ENCODE results near the gene CACNG3. TPM values are rescaled to one million over a fixed set of nuclear protein-coding genes. Genes with fewer than 3 reads are reported as not detected.

Gene CACNG3
- total RNA-seq, 1 experiment from 2014 or later, result not detected

DNA sequence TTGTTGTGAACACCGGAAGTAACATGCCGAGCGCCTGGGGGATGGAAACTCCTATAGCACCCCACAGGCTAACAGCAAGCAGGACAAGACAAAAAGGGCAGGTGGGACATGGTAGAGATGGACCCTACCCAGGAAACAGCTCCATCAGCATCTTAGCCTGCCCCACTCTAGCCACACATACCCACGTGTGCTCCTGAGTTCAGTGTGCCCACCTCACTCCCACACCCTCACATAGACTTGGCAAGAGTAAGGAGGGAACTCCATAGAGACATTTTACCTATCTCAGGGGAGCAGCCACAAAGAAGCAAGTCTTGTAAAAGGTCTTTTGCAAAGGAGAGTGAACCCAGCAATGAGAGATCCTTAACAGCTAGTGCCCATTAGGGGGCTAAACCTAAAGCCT, 37.8 kb upstream of the CACNG3 start:
- H2AFZ ChIP-seq, result no peak overlapping the region
- no peak overlapping the region for H3K4me2 ChIP-seq
- intact Hi-C loops (cut with micrococcal nuclease; ENCODE audit: unreplicated experiment), result no loop called here
- peaks cover 58% of the 10 kb centered on the region for H3K27me3 ChIP-seq (ENCODE audit: insufficient read depth, low read depth)
- no peaks in the 10 kb centered on the region for H3K9me2 ChIP-seq (ENCODE audit: insufficient read depth)
- H3K27ac ChIP-seq, result no peak overlapping the region
- no peaks in the 10 kb centered on the region for H3F3A ChIP-seq (ENCODE audit: insufficient read depth, low read depth)
- ChIA-PET CTCF (no interaction called here), POLR2A (ENCODE audit: unreplicated experiment) (no interaction called here)
- no peaks in the 10 kb centered on the region for H3K36me3 ChIP-seq (ENCODE audit: low read depth)
- TF ChIP-seq, protein P1, sequence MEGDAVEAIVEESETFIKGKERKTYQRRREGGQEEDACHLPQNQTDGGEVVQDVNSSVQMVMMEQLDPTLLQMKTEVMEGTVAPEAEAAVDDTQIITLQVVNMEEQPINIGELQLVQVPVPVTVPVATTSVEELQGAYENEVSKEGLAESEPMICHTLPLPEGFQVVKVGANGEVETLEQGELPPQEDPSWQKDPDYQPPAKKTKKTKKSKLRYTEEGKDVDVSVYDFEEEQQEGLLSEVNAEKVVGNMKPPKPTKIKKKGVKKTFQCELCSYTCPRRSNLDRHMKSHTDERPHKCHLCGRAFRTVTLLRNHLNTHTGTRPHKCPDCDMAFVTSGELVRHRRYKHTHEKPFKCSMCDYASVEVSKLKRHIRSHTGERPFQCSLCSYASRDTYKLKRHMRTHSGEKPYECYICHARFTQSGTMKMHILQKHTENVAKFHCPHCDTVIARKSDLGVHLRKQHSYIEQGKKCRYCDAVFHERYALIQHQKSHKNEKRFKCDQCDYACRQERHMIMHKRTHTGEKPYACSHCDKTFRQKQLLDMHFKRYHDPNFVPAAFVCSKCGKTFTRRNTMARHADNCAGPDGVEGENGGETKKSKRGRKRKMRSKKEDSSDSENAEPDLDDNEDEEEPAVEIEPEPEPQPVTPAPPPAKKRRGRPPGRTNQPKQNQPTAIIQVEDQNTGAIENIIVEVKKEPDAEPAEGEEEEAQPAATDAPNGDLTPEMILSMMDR (conservative IDR thresholded peaks at IDR 0.05), result no peak
- TF ChIP-seq EZH2 (IDR thresholded peaks at IDR 0.05; ENCODE audit: low read depth), result no peak
- no peak overlapping the region for H3K4me3 ChIP-seq
- H3K4me1 ChIP-seq (replicated peaks; ENCODE audit: insufficient read depth), result no peaks in the 10 kb centered on the region
- no peak for DNase-seq
- BruUV-seq (replicated peaks), result no TSS peak
- H4K20me1 ChIP-seq (ENCODE audit: insufficient read depth), result 0 out of 2 replicates have a peak, but pooled peaks cover 4% of the 10 kb centered on the region
- no peaks in the 10 kb centered on the region for H3K79me2 ChIP-seq (ENCODE audit: low read depth)
- no peaks in the 10 kb centered on the region for H3K9me3 ChIP-seq (ENCODE audit: insufficient read depth, low read depth)

DNA sequence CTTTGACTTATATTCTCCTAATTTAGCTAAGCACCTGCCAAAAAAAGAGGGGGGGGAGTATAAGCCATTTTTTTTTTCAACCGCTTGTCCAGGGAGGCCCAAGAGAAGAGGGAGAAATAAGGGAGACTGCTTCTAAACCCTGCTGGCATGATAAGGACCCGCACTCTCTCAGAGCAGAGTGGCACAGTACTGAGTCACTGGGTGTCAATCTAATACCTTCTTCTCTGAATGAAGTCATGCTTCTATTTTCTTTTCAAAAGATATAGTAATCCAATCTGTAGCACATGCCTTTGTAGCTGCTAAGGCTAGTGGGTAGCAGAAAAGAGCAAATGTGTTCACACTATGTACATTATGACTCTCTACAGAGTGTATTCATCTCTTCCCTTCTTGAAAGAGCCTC, 34.9 kb upstream of the CACNG3 start:
- no peak overlapping the region for H3K4me3 ChIP-seq
- no peaks in the 10 kb centered on the region for H3K9me2 ChIP-seq (ENCODE audit: insufficient read depth)
- no peaks in the 10 kb centered on the region for H3K79me2 ChIP-seq (ENCODE audit: low read depth)
- no peak overlapping the region for H3K27ac ChIP-seq
- intact Hi-C loops (cut with micrococcal nuclease; ENCODE audit: unreplicated experiment), result no loop called here
- 0 out of 2 replicates have a peak, but pooled peaks cover 4% of the 10 kb centered on the region for H4K20me1 ChIP-seq (ENCODE audit: insufficient read depth)
- no TSS peak for BruUV-seq (replicated peaks)
- H2AFZ ChIP-seq, result no peak overlapping the region
- TF ChIP-seq, protein P1 (conservative IDR thresholded peaks at IDR 0.05), result no peak
- TF ChIP-seq EZH2 (IDR thresholded peaks at IDR 0.05; ENCODE audit: low read depth), result no peak
- H3K4me1 ChIP-seq (replicated peaks; ENCODE audit: insufficient read depth), result no peaks in the 10 kb centered on the region
- no peaks in the 10 kb centered on the region for H3K36me3 ChIP-seq (ENCODE audit: low read depth)
- no peak for DNase-seq
- peaks cover 33% of the 10 kb centered on the region for H3K27me3 ChIP-seq (ENCODE audit: insufficient read depth, low read depth)
- POLR2A ChIA-PET (ENCODE audit: unreplicated experiment), result no interaction called here
- CTCF ChIA-PET, result no interaction called here
- H3F3A ChIP-seq (ENCODE audit: insufficient read depth, low read depth), result no peaks in the 10 kb centered on the region
- no peak overlapping the region for H3K4me2 ChIP-seq
- H3K9me3 ChIP-seq (ENCODE audit: insufficient read depth, low read depth), result no peaks in the 10 kb centered on the region

DNA sequence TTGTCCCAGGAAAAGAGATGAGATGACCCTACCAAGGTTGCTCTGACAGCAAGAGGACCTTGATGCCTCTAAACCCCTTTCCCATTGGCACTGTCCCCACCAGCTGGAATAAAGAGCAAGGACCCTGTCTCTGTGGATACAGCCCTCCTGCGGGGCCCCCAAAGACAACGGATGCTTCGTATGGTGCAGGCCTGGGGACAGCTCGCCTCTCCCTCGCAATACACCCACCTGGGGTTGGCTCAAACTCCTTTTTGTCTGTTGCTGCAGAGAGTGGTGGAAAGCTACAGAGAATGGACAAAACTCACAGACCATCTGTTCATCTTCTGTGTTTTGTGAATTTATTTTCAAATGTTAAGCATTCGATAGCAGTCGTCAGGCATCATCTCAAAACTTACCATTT, 27.6 kb upstream of the CACNG3 start:
- BruUV-seq (replicated peaks), result no TSS peak
- peaks cover 9% of the 10 kb centered on the region; the same call in 1 of the 2 replicates for H3K27me3 ChIP-seq (ENCODE audit: insufficient read depth, low read depth)

DNA sequence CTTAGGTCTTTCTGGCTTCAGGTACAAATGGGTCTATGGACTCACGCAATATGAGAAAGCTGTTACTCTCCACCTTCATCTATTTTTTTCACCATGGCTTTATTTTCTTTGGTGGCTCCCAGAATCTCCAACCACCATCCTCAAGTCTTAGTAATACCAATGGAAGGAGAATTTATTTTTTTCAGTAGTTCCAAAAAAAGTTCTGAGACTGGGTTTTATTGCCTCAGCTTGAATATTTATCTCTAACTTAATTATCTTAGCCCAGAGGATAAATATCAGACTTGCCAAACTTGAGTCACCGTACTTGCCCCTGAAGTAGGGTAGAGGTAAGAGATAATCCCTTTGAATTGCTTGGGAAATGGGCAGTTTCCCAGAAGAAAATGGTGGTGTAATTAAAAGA, 23.2 kb upstream of the CACNG3 start:
- CTCF ChIA-PET, result no interaction called here
- POLR2A ChIA-PET (ENCODE audit: unreplicated experiment), result no interaction called here
- no peaks in the 10 kb centered on the region for H3K9me3 ChIP-seq (ENCODE audit: insufficient read depth, low read depth)

More for the DNA sequence above, 27.6 kb upstream of the CACNG3 start:
- Histone ChIP-seq H3K79me2 (ENCODE audit: low read depth) (no peaks in the 10 kb centered on the region), H3K4me3 (no peak overlapping the region), H2AFZ (no peak overlapping the region), H3F3A (ENCODE audit: insufficient read depth, low read depth) (no peaks in the 10 kb centered on the region), H3K9me2 (ENCODE audit: insufficient read depth) (no peaks in the 10 kb centered on the region), H3K36me3 (ENCODE audit: low read depth) (no peaks in the 10 kb centered on the region), H3K9me3 (ENCODE audit: insufficient read depth, low read depth) (no peaks in the 10 kb centered on the region), H4K20me1 (ENCODE audit: insufficient read depth) (no peaks in the 10 kb centered on the region; the same call in 1 of the 2 replicates), H3K4me2 (no peak overlapping the region), H3K4me1 (replicated peaks; ENCODE audit: insufficient read depth) (no peaks in the 10 kb centered on the region), H3K27ac (no peak overlapping the region)
- no peak for DNase-seq
- CTCF ChIA-PET, result no interaction called here
- POLR2A ChIA-PET (ENCODE audit: unreplicated experiment), result no interaction called here
- intact Hi-C loops (cut with micrococcal nuclease; ENCODE audit: unreplicated experiment), result no loop called here
- no peak for TF ChIP-seq EZH2 (IDR thresholded peaks at IDR 0.05; ENCODE audit: low read depth)

More for the DNA sequence above, 23.2 kb upstream of the CACNG3 start:
- no peaks in the 10 kb centered on the region for H3K79me2 ChIP-seq (ENCODE audit: low read depth)
- DNase-seq, result no peak
- no peaks in the 10 kb centered on the region; the same call in 1 of the 2 replicates for H4K20me1 ChIP-seq (ENCODE audit: insufficient read depth)
- no peak overlapping the region for H3K4me2 ChIP-seq
- peaks cover 9% of the 10 kb centered on the region; the same call in 1 of the 2 replicates for H3K27me3 ChIP-seq (ENCODE audit: insufficient read depth, low read depth)
- H3K27ac ChIP-seq, result no peak overlapping the region
- H3F3A ChIP-seq (ENCODE audit: insufficient read depth, low read depth), result no peaks in the 10 kb centered on the region
- H3K36me3 ChIP-seq (ENCODE audit: low read depth), result no peaks in the 10 kb centered on the region
- BruUV-seq (replicated peaks), result no TSS peak
- H3K4me1 ChIP-seq (replicated peaks; ENCODE audit: insufficient read depth), result no peaks in the 10 kb centered on the region
- TF ChIP-seq EZH2 (IDR thresholded peaks at IDR 0.05; ENCODE audit: low read depth), result no peak
- TF ChIP-seq, protein P1 (conservative IDR thresholded peaks at IDR 0.05), result no peak
- intact Hi-C loops (cut with micrococcal nuclease; ENCODE audit: unreplicated experiment), result no loop called here
- no peak overlapping the region for H2AFZ ChIP-seq
- H3K9me2 ChIP-seq (ENCODE audit: insufficient read depth), result no peaks in the 10 kb centered on the region
- H3K4me3 ChIP-seq, result no peak overlapping the region

Measured in PC-9 (cell line).